Measurements from ENCODE around the gene MRPS27. TPM values are rescaled to one million over a fixed set of nuclear protein-coding genes. Genes with fewer than 3 reads are reported as not detected.

The MRPS27 gene
- total RNA-seq (10 to 100 TPM; 55.7 to 91.8 (median 79.2) TPM), polyA plus RNA-seq (10 to 100 TPM; 20.8 to 42.9 TPM)
- long read RNA-seq, donor 1, transcript MRPS27-201 (11 exons, 2,785 nt): major isoform, 90 of 120 reads
- long read RNA-seq, donor 1, partial matches to known transcripts: 10 of 120 reads
- long read RNA-seq, donor 1, other reads (novel, unspliced or antisense): 14 of 120 reads
- long read RNA-seq, donor 2, transcript MRPS27-201 (11 exons, 2,785 nt): major isoform, 107 of 136 reads
- long read RNA-seq, donor 2, partial matches to known transcripts: 5 of 136 reads
- long read RNA-seq, donor 2, other reads (novel, unspliced or antisense): 18 of 136 reads
- long read RNA-seq, donor 3, transcript MRPS27-201 (11 exons, 2,785 nt): major isoform, 256 of 328 reads
- long read RNA-seq, donor 3, transcript MRPS27-202 (11 exons, 2,628 nt): minor isoform, 13 of 328 reads
- long read RNA-seq, donor 3, partial matches to known transcripts: 30 of 328 reads
- long read RNA-seq, donor 3, other reads (novel, unspliced or antisense): 25 of 328 reads

GRCh38 chr5:72319976-72320752 is at the start of gene MRPS27, which contains the start of gene PTCD2:
TSS of gene MRPS27 (minus strand) at chr5:72320240. CDS start at chr5:72320221, 19 bp downstream.
TSS of gene PTCD2 (plus strand) at chr5:72320373. CDS start at chr5:72320383, 10 bp downstream.
- peaks cover 0 to 45% (median 0%) of the 10 kb centered on the region in 9 donors for H3K36me3 ChIP-seq
- H3K9me3 ChIP-seq: no peaks in the 10 kb centered on the region
- H3K27me3 ChIP-seq: no peaks in the 10 kb centered on the region
- intact Hi-C loops (cut with DNase I): loop anchor here in 2 of 10 donors (10.0 kb wide), 2 partner anchors 175 to 535 kb away; no protein-coding TSS in a partner anchor
- H3K4me1 ChIP-seq: peaks cover 0 to 30% (median 20%) of the 10 kb centered on the region in 9 donors
- TF ChIP-seq CTCF (IDR thresholded peaks at IDR 0.05): peak in 4 of 9 donors; percentile 9 to 42 (median 38)
- H3K4me3 ChIP-seq: peak within 1 kb of the TSS; percentile 60 to 91 (median 81)
- peak within 1 kb of the TSS; percentile 28 to 86 (median 80) for H3K27ac ChIP-seq
- ATAC-seq (peak; percentile 99 to 100 (median 100)), DNase-seq (peak; percentile 93 to 97)
- WGBS, 2 donors: 0% methylated on average over 40 of the region's 40 CpGs

GRCh38 chr5:72369711-72370110 is 49.7 kb upstream of the MRPS27 start:
- no peak overlapping the region for H3K27ac ChIP-seq
- H3K27me3 ChIP-seq: no peaks in the 10 kb centered on the region
- peaks cover 0 to 45% (median 11%) of the 10 kb centered on the region in 9 donors for H3K4me1 ChIP-seq
- ATAC-seq (no peak), DNase-seq (no peak)
- intact Hi-C loops (cut with DNase I): loop anchor here (2.0 to 10.0 kb wide), 10 partner anchors 63 to 455 kb away; partner anchors contain the start of genes TNPO1 (in 5 of the 10) and ZNF366 (in 2 of the 10)
- 93% methylated on average over 3 of the region's 3 CpGs for WGBS, 2 donors
- no peak for TF ChIP-seq CTCF (IDR thresholded peaks at IDR 0.05)
- H3K9me3 ChIP-seq: peaks cover 0 to 4% (median 0%) of the 10 kb centered on the region in 11 donors
- no peaks in the 10 kb centered on the region for H3K36me3 ChIP-seq
- no peak overlapping the region for H3K4me3 ChIP-seq

- no peak overlapping the region for H3K27ac ChIP-seq
- intact Hi-C loops (cut with DNase I): loop anchor here in 8 of 10 donors (2.0 to 10.0 kb wide), 8 partner anchors 63 to 456 kb away; partner anchors contain the start of genes TNPO1 (in 5 of the 8) and ZNF366 (in 2 of the 8)
- WGBS, 2 donors: 82 to 88% methylated on average over 1 of the region's 1 CpG
- no peak for TF ChIP-seq CTCF (IDR thresholded peaks at IDR 0.05)
- ATAC-seq (no peak), DNase-seq (no peak)
- no peaks in the 10 kb centered on the region for H3K27me3 ChIP-seq
- no peak overlapping the region for H3K4me3 ChIP-seq
- H3K9me3 ChIP-seq: peaks cover 0 to under 1% (median 0%) of the 10 kb centered on the region in 11 donors
- peaks cover 0 to 3% (median 0%) of the 10 kb centered on the region in 9 donors for H3K36me3 ChIP-seq
- peaks cover 0 to 45% (median 11%) of the 10 kb centered on the region in 9 donors for H3K4me1 ChIP-seq
Observed at GRCh38 chr5:72369301-72369700, 49.3 kb upstream of the MRPS27 start.

All from heart right ventricle (tissue), 16 donors.